T-cell (primary cell): Measurements from ENCODE around the gene GAP43. TPM values are rescaled to one million over a fixed set of nuclear protein-coding genes. Genes with fewer than 3 reads are reported as not detected.

Experiments used
- ATAC-seq, 4 experiments: fragments of 200-7000 bp in 3 of 4; fragments of 150-1000 bp in 1 of 4; cut with Tn5 transposase; replicated peaks in 1 of 4; 1 replicate in 3 of 4; 2 replicates in 1 of 4; pipeline ENCODE4 v1.10.0; 2021; ENCODE audit warnings: moderate library complexity in 3 of 4, mild to moderate bottlenecking in 2 of 4, moderate number of reproducible peaks in 1 of 4
- CTCF ChIA-PET, 2 donors: fragments of 300-600 bp; sonication (Branson Sonifier 250); formaldehyde crosslinking; loops; one replicate each; lab custom pipeline; 2022; ENCODE audit warnings: antibody characterized with exemption in 2 of 2; lab: Charles Lee
- POLR2A ChIA-PET, 2 donors: fragments of 300-600 bp; sonication (Branson Sonifier 250); formaldehyde crosslinking; loops; one replicate each; lab custom pipeline; 2022; ENCODE audit warnings: antibody characterized with exemption in 2 of 2; lab: Charles Lee
- DNase-seq, 35 experiments: peaks; one replicate each; pipeline versions ENCODE4 v3.0.0 to v3.0.0-alpha.2; 2013 to 2023
- H3K27ac ChIP-seq: one replicate; pipeline ENCODE4 v1.5.1; 2013; ENCODE audit warnings: low read length
- H3K27me3 ChIP-seq, 2 experiments: replicated peaks in 1 of 2; 1 replicate in 1 of 2; 2 replicates in 1 of 2; pipeline versions ENCODE4 v1.6.1 to v1.7.0; 2013; ENCODE audit warnings: low read length in 1 of 2, mixed read lengths in 1 of 2; ENCODE audit not compliant: control insufficient read depth in 2 of 2, insufficient read depth in 2 of 2; ENCODE audit errors: extremely low read depth in 1 of 2
- H3K36me3 ChIP-seq, 2 donors: 1 replicate in 1 of 2; 2 replicates in 1 of 2; pipeline versions ENCODE4 v1.6.1 to v1.7.0; 2013; ENCODE audit warnings: low read length in 1 of 2; ENCODE audit not compliant: control insufficient read depth in 2 of 2, insufficient read depth in 1 of 2; ENCODE audit errors: extremely low read depth in 1 of 2
- H3K4me1 ChIP-seq, 2 experiments: 1 replicate in 1 of 2; 2 replicates in 1 of 2; pipeline versions ENCODE4 v1.6.1 to v1.7.0; 2013; ENCODE audit warnings: low read length in 2 of 2, mixed read lengths in 1 of 2; ENCODE audit not compliant: insufficient read depth in 2 of 2, control insufficient read depth in 1 of 2; ENCODE audit errors: extremely low read depth in 1 of 2
- H3K4me3 ChIP-seq, 2 donors: 1 replicate in 1 of 2; 2 replicates in 1 of 2; pipeline versions ENCODE4 v1.5.1 to v1.7.0; 2013; ENCODE audit warnings: mild to moderate bottlenecking in 2 of 2, low read length in 1 of 2, moderate library complexity in 1 of 2; ENCODE audit not compliant: control insufficient read depth in 1 of 2; ENCODE audit errors: extremely low read depth in 1 of 2
- H3K9me3 ChIP-seq: 2 replicates; pipeline ENCODE4 v1.7.0; 2013
- H3K27ac Mint-ChIP-seq, 2 donors: one replicate each; pipeline ENCODE4 v1.8.0; 2020 to 2021; ENCODE audit warnings: mild to moderate bottlenecking in 2 of 2, mixed read lengths in 2 of 2
- H3K27me3 Mint-ChIP-seq, 2 donors: one replicate each; pipeline ENCODE4 v1.8.0; 2021 to 2022; ENCODE audit warnings: mixed read lengths in 2 of 2
- H3K36me3 Mint-ChIP-seq: one replicate; pipeline ENCODE4 v1.8.0; 2021; ENCODE audit warnings: mixed read lengths
- H3K4me1 Mint-ChIP-seq, 3 donors: one replicate each; pipeline ENCODE4 v1.8.0; 2020 to 2022; ENCODE audit warnings: mixed read lengths in 3 of 3, mild to moderate bottlenecking in 1 of 3
- H3K4me3 Mint-ChIP-seq, 3 donors: one replicate each; pipeline ENCODE4 v1.8.0; 2020 to 2022; ENCODE audit warnings: mild to moderate bottlenecking in 3 of 3, mixed read lengths in 3 of 3, moderate library complexity in 3 of 3
- H3K9me3 Mint-ChIP-seq, 3 donors: one replicate each; pipeline ENCODE4 v1.8.0; 2020 to 2022; ENCODE audit warnings: mixed read lengths in 3 of 3
- WGBS: methylation state at CpG from one replicate; pipeline ENCODE4 v1.1.5; 2013; ENCODE audit warnings: missing lambda C conversion rate; ENCODE audit not compliant: insufficient coverage; 5-methylcytosine and 5-hydroxymethylcytosine counted together
- total RNA-seq, 35 experiments: library from RNA in 6 of 35; stranded (reverse) in 6 of 35; fragments of 120-200 nt in 1 of 35; gene quantifications; one replicate each; pipeline versions ENCODE4 v1.2.1 to v1.2.4 and lab custom pipeline; 2013 to 2026

Gene GAP43
- total RNA-seq, 5 donors from 2014 or later (not counting 1 experiment from before 2014, with no cell fraction given) = not detected

GRCh38 chr3:115710799-115711198, 87.5 kb downstream of the GAP43 start:
- H3K27me3 Mint-ChIP-seq = peaks cover 12 to 27% of the 10 kb centered on the region in 2 donors
- ATAC-seq (no peak), DNase-seq (no peak)
- no peaks in the 10 kb centered on the region for H3K36me3 ChIP-seq
- no peaks in the 10 kb centered on the region for H3K36me3 Mint-ChIP-seq
- H3K27ac ChIP-seq = no peak overlapping the region
- no peak overlapping the region for H3K27ac Mint-ChIP-seq
- no peaks in the 10 kb centered on the region for H3K9me3 Mint-ChIP-seq
- no peak overlapping the region for H3K4me3 Mint-ChIP-seq
- no peaks in the 10 kb centered on the region for H3K9me3 ChIP-seq
- H3K4me1 ChIP-seq = no peaks in the 10 kb centered on the region
- CTCF ChIA-PET = interaction anchor here in 1 of 2 donors (0.7 to 0.9 kb wide), 3 partner anchors 9 to 73 kb away, joined by 3 to 4 read pairs (median 3); no protein-coding TSS in a partner anchor
- WGBS = no CpG with 5 or more reads among the region's 2 CpGs
- H3K27me3 ChIP-seq = peaks cover 0 to 3% of the 10 kb centered on the region in 2 experiments
- H3K4me3 ChIP-seq = no peak overlapping the region
- POLR2A ChIA-PET = no interaction called here
- H3K4me1 Mint-ChIP-seq = no peaks in the 10 kb centered on the region

- no peaks in the 10 kb centered on the region for H3K9me3 ChIP-seq
- no peaks in the 10 kb centered on the region for H3K36me3 ChIP-seq
- H3K27ac ChIP-seq = no peak overlapping the region
- ChIA-PET POLR2A (no interaction called here), CTCF (no interaction called here)
- ATAC-seq (no peak), DNase-seq (no peak)
- H3K27ac Mint-ChIP-seq = no peak overlapping the region
- no peak overlapping the region for H3K4me3 ChIP-seq
- peaks cover 0 to 3% of the 10 kb centered on the region in 2 experiments for H3K27me3 ChIP-seq
- H3K4me3 Mint-ChIP-seq = no peak overlapping the region
- peaks cover 13 to 31% of the 10 kb centered on the region in 2 donors for H3K27me3 Mint-ChIP-seq
- no CpG with 5 or more reads among the region's 1 CpG for WGBS
- no peaks in the 10 kb centered on the region for H3K9me3 Mint-ChIP-seq
- H3K4me1 ChIP-seq = no peaks in the 10 kb centered on the region
- no peaks in the 10 kb centered on the region for H3K4me1 Mint-ChIP-seq
- H3K36me3 Mint-ChIP-seq = no peaks in the 10 kb centered on the region
These were observed 89.6 kb downstream of the GAP43 start for GRCh38 chr3:115712871-115713270.

GRCh38 chr3:115713284-115713683, 90.0 kb downstream of the GAP43 start:
- no peak for ATAC-seq
- Mint-ChIP-seq H3K4me1 (no peaks in the 10 kb centered on the region), H3K36me3 (no peaks in the 10 kb centered on the region), H3K27me3 (peaks cover 14 to 35% of the 10 kb centered on the region in 2 donors), H3K4me3 (no peak overlapping the region), H3K9me3 (no peaks in the 10 kb centered on the region), H3K27ac (no peak overlapping the region)
- Histone ChIP-seq H3K4me1 (no peaks in the 10 kb centered on the region), H3K9me3 (no peaks in the 10 kb centered on the region), H3K4me3 (no peak overlapping the region), H3K36me3 (no peaks in the 10 kb centered on the region), H3K27ac (no peak overlapping the region), H3K27me3 (peaks cover 0 to 3% of the 10 kb centered on the region in 2 experiments)
- ChIA-PET POLR2A (no interaction called here), CTCF (no interaction called here)
- no peak for DNase-seq
- 89% methylated on average over 4 of the region's 5 CpGs for WGBS

- Histone ChIP-seq H3K4me3 (no peak overlapping the region), H3K27me3 (peaks cover 0 to 3% of the 10 kb centered on the region in 2 experiments), H3K27ac (no peak overlapping the region), H3K4me1 (no peaks in the 10 kb centered on the region), H3K9me3 (no peaks in the 10 kb centered on the region), H3K36me3 (no peaks in the 10 kb centered on the region)
- Mint-ChIP-seq H3K27me3 (peaks cover 18 to 47% of the 10 kb centered on the region in 2 donors), H3K27ac (no peak overlapping the region), H3K36me3 (no peaks in the 10 kb centered on the region), H3K9me3 (no peaks in the 10 kb centered on the region), H3K4me3 (no peak overlapping the region), H3K4me1 (no peaks in the 10 kb centered on the region)
- ATAC-seq (no peak), DNase-seq (no peak)
- ChIA-PET CTCF (no interaction called here), POLR2A (no interaction called here)
- WGBS = 76% methylated on average over 3 of the region's 4 CpGs
These were observed 92.0 kb downstream of the GAP43 start for GRCh38 chr3:115715241-115715745.

- Histone ChIP-seq H3K27ac (no peak overlapping the region), H3K36me3 (no peaks in the 10 kb centered on the region), H3K9me3 (no peaks in the 10 kb centered on the region), H3K4me1 (no peaks in the 10 kb centered on the region), H3K27me3 (peaks cover 0 to 4% of the 10 kb centered on the region in 2 experiments), H3K4me3 (no peak overlapping the region)
- ATAC-seq (no peak), DNase-seq (no peak)
- ChIA-PET CTCF (no interaction called here), POLR2A (no interaction called here)
- Mint-ChIP-seq H3K4me3 (no peak overlapping the region), H3K27me3 (peaks cover 20 to 32% of the 10 kb centered on the region in 2 donors), H3K27ac (no peak overlapping the region), H3K4me1 (no peaks in the 10 kb centered on the region), H3K36me3 (no peaks in the 10 kb centered on the region), H3K9me3 (no peaks in the 10 kb centered on the region)
- no CpG with 5 or more reads among the region's 4 CpGs for WGBS
These were observed 97.7 kb downstream of the GAP43 start for GRCh38 chr3:115720983-115721382.

- Mint-ChIP-seq H3K4me3 (no peak overlapping the region), H3K4me1 (no peaks in the 10 kb centered on the region), H3K27me3 (peaks cover 7 to 13% of the 10 kb centered on the region in 2 donors), H3K27ac (no peak overlapping the region), H3K36me3 (no peaks in the 10 kb centered on the region), H3K9me3 (no peaks in the 10 kb centered on the region)
- peaks cover 0 to 4% of the 10 kb centered on the region in 2 experiments for H3K27me3 ChIP-seq
- H3K4me1 ChIP-seq = no peaks in the 10 kb centered on the region
- H3K36me3 ChIP-seq = no peaks in the 10 kb centered on the region
- CTCF ChIA-PET = no interaction called here
- no peak for DNase-seq
- no CpG with 5 or more reads among the region's 3 CpGs for WGBS
- H3K9me3 ChIP-seq = no peaks in the 10 kb centered on the region
- no peak for ATAC-seq
- H3K4me3 ChIP-seq = no peak overlapping the region
- POLR2A ChIA-PET = no interaction called here
- no peak overlapping the region for H3K27ac ChIP-seq
These were observed 102.5 kb downstream of the GAP43 start for GRCh38 chr3:115725800-115726199.

- Histone ChIP-seq H3K4me3 (no peak overlapping the region), H3K36me3 (no peaks in the 10 kb centered on the region), H3K27ac (no peak overlapping the region), H3K9me3 (no peaks in the 10 kb centered on the region), H3K4me1 (no peaks in the 10 kb centered on the region), H3K27me3 (peaks cover 0 to under 1% of the 10 kb centered on the region in 2 experiments)
- DNase-seq (no peak), ATAC-seq (no peak)
- POLR2A ChIA-PET = no interaction called here
- Mint-ChIP-seq H3K27me3 (peaks cover 3 to 4% of the 10 kb centered on the region in 2 donors), H3K9me3 (no peaks in the 10 kb centered on the region), H3K4me1 (no peaks in the 10 kb centered on the region), H3K36me3 (no peaks in the 10 kb centered on the region), H3K4me3 (no peak overlapping the region), H3K27ac (no peak overlapping the region)
- CTCF ChIA-PET = no interaction called here
- WGBS = no CpG with 5 or more reads among the region's 1 CpG
These were observed 103.8 kb downstream of the GAP43 start for GRCh38 chr3:115727135-115727534.
